ENCODE results near the gene KRTAP12-1. TPM values are rescaled to one million over a fixed set of nuclear protein-coding genes. Genes with fewer than 3 reads are reported as not detected.

Gene KRTAP12-1
- total RNA-seq, 1 experiment from 2014 or later = not detected

DNA sequence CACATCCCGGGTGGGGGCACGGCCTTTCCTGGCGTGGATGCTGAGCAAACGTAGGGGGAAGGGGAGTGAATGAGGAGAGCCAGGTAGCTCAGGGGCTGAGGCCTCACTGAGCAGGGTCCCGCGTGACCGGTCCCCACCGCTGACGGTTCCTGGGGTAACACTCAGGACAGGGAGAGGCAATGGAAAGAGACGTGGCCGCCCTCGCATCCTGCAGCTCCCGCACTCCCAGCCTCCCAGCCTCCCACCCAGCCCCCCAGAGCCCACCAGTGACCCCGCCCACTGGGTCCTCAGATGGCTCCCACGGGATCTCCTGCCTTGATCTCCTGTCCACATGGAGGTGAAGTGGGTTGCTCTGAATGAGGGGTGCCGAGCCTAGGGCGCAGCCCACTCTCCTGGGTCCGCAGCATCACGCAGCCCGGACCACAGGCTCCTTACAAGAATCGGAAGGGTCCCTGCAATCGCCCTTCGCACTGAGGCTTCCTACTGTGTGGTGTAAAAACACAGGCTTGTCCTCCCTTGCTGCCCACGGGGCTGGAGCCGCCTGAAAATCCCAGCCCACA lies 27.0 kb upstream of the KRTAP12-1 start:
- H3K9me3 Mint-ChIP-seq (ENCODE audit: low read depth, unreplicated experiment) = peaks cover 3% of the 10 kb centered on the region
- H3K4me3 Mint-ChIP-seq (ENCODE audit: low read depth, unreplicated experiment) = no peak overlapping the region
- CTCF ChIA-PET = no interaction called here
- TF ChIP-seq, protein P1, sequence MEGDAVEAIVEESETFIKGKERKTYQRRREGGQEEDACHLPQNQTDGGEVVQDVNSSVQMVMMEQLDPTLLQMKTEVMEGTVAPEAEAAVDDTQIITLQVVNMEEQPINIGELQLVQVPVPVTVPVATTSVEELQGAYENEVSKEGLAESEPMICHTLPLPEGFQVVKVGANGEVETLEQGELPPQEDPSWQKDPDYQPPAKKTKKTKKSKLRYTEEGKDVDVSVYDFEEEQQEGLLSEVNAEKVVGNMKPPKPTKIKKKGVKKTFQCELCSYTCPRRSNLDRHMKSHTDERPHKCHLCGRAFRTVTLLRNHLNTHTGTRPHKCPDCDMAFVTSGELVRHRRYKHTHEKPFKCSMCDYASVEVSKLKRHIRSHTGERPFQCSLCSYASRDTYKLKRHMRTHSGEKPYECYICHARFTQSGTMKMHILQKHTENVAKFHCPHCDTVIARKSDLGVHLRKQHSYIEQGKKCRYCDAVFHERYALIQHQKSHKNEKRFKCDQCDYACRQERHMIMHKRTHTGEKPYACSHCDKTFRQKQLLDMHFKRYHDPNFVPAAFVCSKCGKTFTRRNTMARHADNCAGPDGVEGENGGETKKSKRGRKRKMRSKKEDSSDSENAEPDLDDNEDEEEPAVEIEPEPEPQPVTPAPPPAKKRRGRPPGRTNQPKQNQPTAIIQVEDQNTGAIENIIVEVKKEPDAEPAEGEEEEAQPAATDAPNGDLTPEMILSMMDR (IDR thresholded peaks at IDR 0.05; ENCODE audit: unreplicated experiment) = no peak
- BruUV-seq (replicated peaks) = no TSS peak
- no peaks in the 10 kb centered on the region for H3K4me1 Mint-ChIP-seq (ENCODE audit: low read depth, unreplicated experiment)
- DNase-seq = no peak
- H3K27me3 Mint-ChIP-seq (ENCODE audit: unreplicated experiment) = peaks cover 86% of the 10 kb centered on the region
- no peaks in the 10 kb centered on the region for H3K36me3 Mint-ChIP-seq (ENCODE audit: insufficient read depth, unreplicated experiment)
- intact Hi-C loops (cut with micrococcal nuclease; ENCODE audit: unreplicated experiment) = no loop called here
- H3K27ac Mint-ChIP-seq (ENCODE audit: unreplicated experiment) = no peak overlapping the region

DNA sequence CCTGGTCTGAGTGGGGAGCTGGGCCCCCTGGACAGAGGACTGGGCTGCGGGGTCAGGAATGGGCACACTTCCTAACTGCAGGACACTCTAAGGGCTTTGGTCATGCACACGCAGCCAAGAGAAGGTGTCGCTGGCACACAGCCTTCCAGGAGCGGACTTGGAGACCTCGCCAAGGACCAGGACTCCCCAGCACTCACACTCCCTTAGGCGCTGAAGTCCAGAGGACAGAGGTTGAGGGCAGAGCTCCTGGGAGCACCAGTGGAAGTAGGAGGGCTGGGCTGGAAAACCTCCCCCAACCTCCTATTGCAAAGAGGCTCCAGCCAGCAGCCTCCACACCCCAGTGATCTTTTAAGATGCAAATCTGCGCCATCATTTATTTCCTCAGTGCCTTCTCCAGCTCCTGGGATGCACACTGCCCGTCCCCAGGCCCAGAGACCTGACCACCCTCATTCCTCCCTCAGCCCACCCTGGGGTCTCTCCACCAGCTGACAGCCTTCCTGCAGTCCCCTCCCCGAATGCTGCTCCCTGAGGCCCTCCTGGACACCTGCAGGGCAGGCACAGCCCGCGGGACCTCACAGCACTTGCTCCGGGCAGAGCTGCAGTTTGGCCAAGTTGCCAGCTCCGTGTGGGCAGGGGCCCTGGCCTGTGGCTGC lies 26.4 kb upstream of the KRTAP12-1 start:
- BruUV-seq (replicated peaks) = no TSS peak
- TF ChIP-seq, protein P1 (IDR thresholded peaks at IDR 0.05; ENCODE audit: unreplicated experiment) = no peak
- no peak overlapping the region for H3K27ac Mint-ChIP-seq (ENCODE audit: unreplicated experiment)
- CTCF ChIA-PET = interaction anchor here (0.6 kb wide), 1 partner anchor 1780 kb away, joined by 3 read pairs; no protein-coding TSS in a partner anchor
- H3K4me1 Mint-ChIP-seq (ENCODE audit: low read depth, unreplicated experiment) = no peaks in the 10 kb centered on the region
- no peak overlapping the region for H3K4me3 Mint-ChIP-seq (ENCODE audit: low read depth, unreplicated experiment)
- DNase-seq = no peak
- no peaks in the 10 kb centered on the region for H3K36me3 Mint-ChIP-seq (ENCODE audit: insufficient read depth, unreplicated experiment)
- intact Hi-C loops (cut with micrococcal nuclease; ENCODE audit: unreplicated experiment) = no loop called here
- H3K27me3 Mint-ChIP-seq (ENCODE audit: unreplicated experiment) = peaks cover 86% of the 10 kb centered on the region
- H3K9me3 Mint-ChIP-seq (ENCODE audit: low read depth, unreplicated experiment) = peaks cover 3% of the 10 kb centered on the region

DNA sequence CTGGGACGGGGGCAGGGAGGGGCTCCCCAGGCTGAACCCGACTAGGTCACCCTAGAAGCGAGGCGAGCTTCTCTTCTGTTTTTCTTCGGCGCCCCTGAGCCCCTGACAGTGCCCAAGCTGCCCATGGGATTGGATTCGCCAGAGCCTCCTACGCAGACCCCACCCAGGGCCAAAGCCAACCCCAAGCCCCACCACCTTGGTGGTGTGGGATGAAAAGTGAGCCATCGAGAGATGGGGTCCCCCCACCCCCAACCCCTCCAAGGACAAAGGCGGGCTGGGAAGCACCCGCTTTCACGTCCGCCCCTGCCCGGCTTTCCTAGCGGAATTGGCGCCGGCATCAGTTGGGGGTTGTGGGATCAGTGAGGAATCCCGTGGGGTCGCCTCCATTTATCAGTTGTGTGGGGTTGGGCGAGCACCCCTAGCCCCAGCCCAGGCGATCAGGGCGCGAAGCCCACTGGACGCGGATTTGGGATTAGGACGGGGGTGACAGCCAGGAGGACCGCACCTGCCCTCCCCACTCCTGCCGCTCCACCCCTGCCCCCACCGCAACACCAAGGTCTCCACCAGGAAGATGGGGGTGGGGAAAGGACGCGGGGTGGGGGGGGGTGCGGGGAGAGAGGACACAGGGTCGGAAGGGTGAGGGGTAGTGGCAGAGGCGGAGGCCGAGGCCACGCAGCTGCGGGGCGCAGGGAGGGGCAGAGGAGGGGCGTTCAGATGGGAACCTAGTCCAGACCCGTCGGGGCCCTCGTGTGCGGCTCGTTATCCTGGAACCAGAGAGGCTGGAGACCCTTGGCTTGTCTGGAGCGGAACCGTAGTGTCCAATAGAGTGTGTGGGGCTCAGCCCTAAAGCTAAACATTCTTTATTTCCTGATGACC lies 25.0 kb upstream of the KRTAP12-1 start:
- Mint-ChIP-seq H3K4me3 (ENCODE audit: low read depth, unreplicated experiment) (no peak overlapping the region), H3K27ac (ENCODE audit: unreplicated experiment) (no peak overlapping the region), H3K9me3 (ENCODE audit: low read depth, unreplicated experiment) (peaks cover 3% of the 10 kb centered on the region), H3K27me3 (ENCODE audit: unreplicated experiment) (peaks cover 86% of the 10 kb centered on the region), H3K4me1 (ENCODE audit: low read depth, unreplicated experiment) (no peaks in the 10 kb centered on the region), H3K36me3 (ENCODE audit: insufficient read depth, unreplicated experiment) (no peaks in the 10 kb centered on the region)
- intact Hi-C loops (cut with micrococcal nuclease; ENCODE audit: unreplicated experiment) = no loop called here
- no TSS peak for BruUV-seq (replicated peaks)
- no peak for DNase-seq
- TF ChIP-seq, protein P1 (IDR thresholded peaks at IDR 0.05; ENCODE audit: unreplicated experiment) = no peak
- CTCF ChIA-PET = no interaction called here

DNA sequence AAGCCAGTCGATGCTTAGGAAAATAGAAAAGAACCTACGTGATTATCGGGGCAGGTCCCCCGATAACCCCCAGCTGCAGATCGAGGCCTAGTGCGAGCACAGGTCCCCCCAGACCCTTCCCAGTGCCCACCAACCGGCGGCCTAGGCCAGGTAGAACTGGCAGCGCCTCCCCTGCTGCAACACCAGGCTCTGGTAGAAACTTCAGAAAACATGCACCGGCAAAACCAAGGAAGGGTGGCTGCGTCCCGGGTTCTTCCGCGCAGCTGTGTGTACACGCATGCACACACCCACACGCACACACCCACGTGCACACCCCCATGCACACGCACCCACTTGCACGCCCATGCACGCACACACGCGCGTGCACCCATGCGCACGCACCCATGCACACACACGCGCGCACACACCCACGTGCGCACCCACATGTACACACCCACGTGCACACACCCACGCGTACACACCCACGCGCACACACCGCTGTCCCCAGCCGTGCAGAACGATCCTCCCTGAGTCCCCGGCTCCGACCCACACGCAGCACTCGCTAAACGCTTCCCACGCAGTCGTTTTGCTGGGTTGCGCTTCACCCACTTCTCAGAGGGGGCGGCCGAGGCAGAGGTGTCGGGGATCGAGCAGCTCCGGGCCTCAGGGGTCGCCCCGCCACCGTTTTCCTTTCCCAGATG lies 24.2 kb upstream of the KRTAP12-1 start:
- Mint-ChIP-seq H3K4me1 (ENCODE audit: low read depth, unreplicated experiment) (no peaks in the 10 kb centered on the region), H3K4me3 (ENCODE audit: low read depth, unreplicated experiment) (no peak overlapping the region), H3K36me3 (ENCODE audit: insufficient read depth, unreplicated experiment) (no peaks in the 10 kb centered on the region), H3K9me3 (ENCODE audit: low read depth, unreplicated experiment) (peaks cover 3% of the 10 kb centered on the region), H3K27me3 (ENCODE audit: unreplicated experiment) (peaks cover 86% of the 10 kb centered on the region), H3K27ac (ENCODE audit: unreplicated experiment) (no peak overlapping the region)
- CTCF ChIA-PET = no interaction called here
- no peak for DNase-seq
- TF ChIP-seq, protein P1 (IDR thresholded peaks at IDR 0.05; ENCODE audit: unreplicated experiment) = no peak
- intact Hi-C loops (cut with micrococcal nuclease; ENCODE audit: unreplicated experiment) = no loop called here
- BruUV-seq (replicated peaks) = no TSS peak

All from Calu3 (cell line).